Endothelial cell of umbilical vein (primary cell): ENCODE measurements around the gene KCNAB2. TPM values are rescaled to one million over a fixed set of nuclear protein-coding genes. Genes with fewer than 3 reads are reported as not detected.

Experiments used
- BruUV-seq: library from RNA; stranded (reverse); fragments of 400-500 nt; replicated peaks from 2 replicates; lab custom pipeline; 2021; lab: Mats Ljungman, UMichigan
- CTCF ChIA-PET: fragments of 300-600, 350-600 bp; sonication (Branson Sonifier 250); formaldehyde crosslinking; loops from one replicate; lab custom pipeline; 2021; ENCODE audit warnings: antibody characterized with exemption, inconsistent platforms; lab: Charles Lee
- POLR2A ChIA-PET: fragments of 300-600, 350-600 bp; sonication (Branson Sonifier 250); formaldehyde crosslinking; loops from one replicate; lab custom pipeline; 2021; ENCODE audit warnings: antibody characterized with exemption, inconsistent platforms; lab: Charles Lee
- DNase-seq: peaks from one replicate; pipeline ENCODE4 v3.0.0-alpha.2; 2011; ENCODE audit warnings: low read depth, low spot score
- FAIRE-seq: peaks from 2 replicates; lab custom pipeline; 2011; peaks lifted over from hg19 to GRCh38; lab: Jason Lieb, UNC
- H2AFZ ChIP-seq: 2 replicates; pipeline ENCODE4 v1.6.0; 2012; ENCODE audit warnings: low read depth, low read length, control low read depth, inconsistent platforms
- H3K27ac ChIP-seq: 2 replicates; pipeline ENCODE4 v1.5.1; 2011; ENCODE audit warnings: low read depth, mild to moderate bottlenecking, control low read depth, low read length, moderate library complexity; ENCODE audit not compliant: insufficient read depth
- H3K27me3 ChIP-seq, 2 experiments: 2 replicates each; pipeline versions ENCODE4 v1.6.0 to v1.6.1; 2011; ENCODE audit warnings: low read length in 2 of 2, mixed read lengths in 1 of 2; ENCODE audit not compliant: control insufficient read depth in 2 of 2, insufficient read depth in 2 of 2
- H3K36me3 ChIP-seq, 2 experiments: 2 replicates in 1 of 2; 3 replicates in 1 of 2; pipeline ENCODE4 v1.5.1; 2011; ENCODE audit warnings: low read length in 2 of 2, mild to moderate bottlenecking in 1 of 2, moderate library complexity in 1 of 2; ENCODE audit not compliant: control insufficient read depth in 2 of 2, insufficient read depth in 2 of 2; ENCODE audit errors: extremely low read depth in 1 of 2
- H3K4me1 ChIP-seq: 3 replicates; pipeline ENCODE4 v1.5.1; 2011; ENCODE audit warnings: mild to moderate bottlenecking, low read length; ENCODE audit not compliant: control insufficient read depth, insufficient read depth; ENCODE audit errors: extremely low read depth
- H3K4me2 ChIP-seq: 2 replicates; pipeline ENCODE4 v1.6.1; 2011; ENCODE audit warnings: low read length, control low read depth, mixed read lengths; ENCODE audit not compliant: insufficient read depth
- H3K4me3 ChIP-seq, 3 experiments: fragments of 200-600 bp in 1 of 3; sonication (generic), shearing (Covaris generic) in 1 of 3; replicated peaks in 1 of 3; 2 replicates each; pipeline ENCODE4 v1.5.1; 2011 to 2016; ENCODE audit warnings: control low read depth in 3 of 3, low read length in 3 of 3, mild to moderate bottlenecking in 2 of 3, inconsistent platforms in 1 of 3, low read depth in 1 of 3, moderate library complexity in 1 of 3; ENCODE audit not compliant: insufficient read depth in 1 of 3
- H3K79me2 ChIP-seq: 2 replicates; pipeline ENCODE4 v1.6.0; 2012; ENCODE audit warnings: low read length, inconsistent platforms; ENCODE audit not compliant: control insufficient read depth, insufficient read depth
- H3K9ac ChIP-seq: replicated peaks from 2 replicates; pipeline ENCODE3; 2011; ENCODE audit warnings: low read length, control low read depth; ENCODE audit not compliant: insufficient read depth; ENCODE audit errors: extremely low read depth
- H3K9me1 ChIP-seq: replicated peaks from 3 replicates; pipeline ENCODE4 v1.6.0; 2011; ENCODE audit warnings: mild to moderate bottlenecking, low read length; ENCODE audit not compliant: control insufficient read depth, insufficient read depth; ENCODE audit errors: extremely low read depth
- H3K9me3 ChIP-seq: replicated peaks from 2 replicates; pipeline ENCODE4 v1.5.1; 2012; ENCODE audit warnings: low read length, inconsistent platforms; ENCODE audit not compliant: control insufficient read depth, insufficient read depth
- H4K20me1 ChIP-seq: replicated peaks from 2 replicates; pipeline ENCODE3; 2011; ENCODE audit warnings: mild to moderate bottlenecking, low read length; ENCODE audit not compliant: control insufficient read depth, insufficient read depth; ENCODE audit errors: extremely low read depth
- EZH2 ChIP-seq: IDR thresholded peaks from 2 replicates; pipeline ENCODE4 v1.6.1; 2012; ENCODE audit warnings: borderline replicate concordance, low read depth, mild to moderate bottlenecking, moderate library complexity, low read length, inconsistent platforms; ENCODE audit not compliant: severe bottlenecking
- FOS ChIP-seq: IDR thresholded peaks from 2 replicates; pipeline ENCODE4 v1.6.1; 2011; ENCODE audit warnings: mild to moderate bottlenecking, low read length, moderate library complexity, borderline replicate concordance; ENCODE audit not compliant: insufficient read depth
- GATA2 ChIP-seq: IDR thresholded peaks from 2 replicates; pipeline ENCODE4 v1.7.0; 2011; ENCODE audit warnings: low read depth, mild to moderate bottlenecking, moderate library complexity, mixed read lengths, low read length; ENCODE audit not compliant: insufficient read length, insufficient read depth
- JUN ChIP-seq: IDR thresholded peaks from 2 replicates; pipeline ENCODE4 v1.6.1; 2011; ENCODE audit warnings: borderline replicate concordance, low read depth; ENCODE audit not compliant: insufficient read length, insufficient read depth
- MAX ChIP-seq: IDR thresholded peaks from 2 replicates; pipeline ENCODE4 v1.6.1; 2011; ENCODE audit not compliant: insufficient read depth, insufficient read length
- MYC ChIP-seq: IDR thresholded peaks from one replicate; pipeline ENCODE4 v1.6.1; 2011; ENCODE audit warnings: mild to moderate bottlenecking, low read depth, low read length
- POLR2A ChIP-seq: IDR thresholded peaks from 2 replicates; pipeline ENCODE4 v1.6.1; 2012; ENCODE audit warnings: low read depth, mild to moderate bottlenecking, control low read depth, low read length
- POLR2AphosphoS5 ChIP-seq: IDR thresholded peaks from 2 replicates; pipeline ENCODE4 v1.6.1; 2012; ENCODE audit warnings: low read depth, mild to moderate bottlenecking, control low read depth, low read length, moderate library complexity; ENCODE audit not compliant: insufficient read depth
- dilution Hi-C: fragments of 300-500 bp; cut with MboI; formaldehyde crosslinking; loops from one replicate; pipeline ENCODE4 v1.15.0; 2019; ENCODE audit warnings: low sequenced_read_pairs; ENCODE audit not compliant: extremely low pct_ligation_motif_present
- intact Hi-C: fragments of 100-400 bp; cut with micrococcal nuclease; formaldehyde crosslinking; loops from one replicate; pipeline ENCODE4 v1.10.0; 2022
- polyA plus RNA-seq, 4 experiments: library from polyadenylated mRNA; depleted of rRNA in 3 of 4; stranded (reverse) in 3 of 4; unstranded in 1 of 4; fragments of >200 nt; gene quantifications; 2 replicates each; pipeline versions ENCODE4 v1.2.1 to v1.2.3, GENCODE V29; 2011 to 2012; ENCODE audit warnings: missing spikeins in 1 of 4
- total RNA-seq: library from RNA; stranded (reverse); gene quantifications from 2 replicates; pipeline ENCODE4 v1.2.3, GENCODE V29; 2021
- TF ChIP-seq, protein P1 (sequence below), 2 donors: IDR thresholded peaks; 1 replicate in 1 of 2; 2 replicates in 1 of 2; pipeline ENCODE4 v1.5.1; 2011; ENCODE audit warnings: low read length in 2 of 2, mild to moderate bottlenecking in 2 of 2, moderate library complexity in 2 of 2, control low read depth in 1 of 2, inconsistent platforms in 1 of 2, low read depth in 1 of 2; ENCODE audit not compliant: insufficient read depth in 1 of 2; ENCODE audit errors: extremely low read depth in 1 of 2

The KCNAB2 gene
- total and polyA plus RNA-seq, 2 donors (not counting 3 experiments of a cell fraction or from before 2014, with no cell fraction given): 2.4 to 3.8 TPM

- FAIRE-seq (no peak), DNase-seq (no peak)
- no peak overlapping the region for H3K9ac ChIP-seq
- no TSS peak for BruUV-seq
- no peaks in the 10 kb centered on the region for H3K9me3 ChIP-seq
- H3K9me1 ChIP-seq: no peaks in the 10 kb centered on the region
- H3K27me3 ChIP-seq: no peaks in the 10 kb centered on the region
- no peak for TF ChIP-seq GATA2
- H3K79me2 ChIP-seq: no peaks in the 10 kb centered on the region
- no peaks in the 10 kb centered on the region for H3K36me3 ChIP-seq
- H3K4me1 ChIP-seq: no peaks in the 10 kb centered on the region
- H3K4me2 ChIP-seq: no peak overlapping the region
- H3K4me3 ChIP-seq: no peak overlapping the region
- intact Hi-C loops (no loop called here), dilution Hi-C loops (no loop called here)
- no peak overlapping the region for H2AFZ ChIP-seq
- H4K20me1 ChIP-seq: no peaks in the 10 kb centered on the region
- H3K27ac ChIP-seq: no peak overlapping the region
- CTCF ChIA-PET: interaction anchor here (2.0 kb wide), 1 partner anchor 8 kb away, joined by 5 read pairs; no protein-coding TSS in a partner anchor
- POLR2A ChIA-PET: no interaction called here
These were observed 44.6 kb downstream of the KCNAB2 start for GRCh38 chr1:6090288-6090687.

GRCh38 chr1:6090996-6091822, 45.5 kb downstream of the KCNAB2 start:
- Histone ChIP-seq H3K4me3 (no peak overlapping the region), H3K9me3 (no peaks in the 10 kb centered on the region), H4K20me1 (no peaks in the 10 kb centered on the region), H3K9me1 (no peaks in the 10 kb centered on the region), H2AFZ (no peak overlapping the region), H3K27me3 (no peaks in the 10 kb centered on the region), H3K4me2 (no peak overlapping the region), H3K36me3 (no peaks in the 10 kb centered on the region), H3K27ac (no peak overlapping the region), H3K79me2 (no peaks in the 10 kb centered on the region), H3K4me1 (no peaks in the 10 kb centered on the region), H3K9ac (no peak overlapping the region)
- CTCF ChIA-PET: interaction anchor here (2.0 kb wide), 1 partner anchor 9 kb away, joined by 5 read pairs; no protein-coding TSS in a partner anchor
- dilution Hi-C loops (no loop called here), intact Hi-C loops (no loop called here)
- TF ChIP-seq EZH2 (no peak), MYC (no peak), POLR2A (no peak), JUN (no peak), GATA2 (no peak), MAX (no peak), FOS (no peak), POLR2AphosphoS5 (no peak)
- TF ChIP-seq, protein P1, sequence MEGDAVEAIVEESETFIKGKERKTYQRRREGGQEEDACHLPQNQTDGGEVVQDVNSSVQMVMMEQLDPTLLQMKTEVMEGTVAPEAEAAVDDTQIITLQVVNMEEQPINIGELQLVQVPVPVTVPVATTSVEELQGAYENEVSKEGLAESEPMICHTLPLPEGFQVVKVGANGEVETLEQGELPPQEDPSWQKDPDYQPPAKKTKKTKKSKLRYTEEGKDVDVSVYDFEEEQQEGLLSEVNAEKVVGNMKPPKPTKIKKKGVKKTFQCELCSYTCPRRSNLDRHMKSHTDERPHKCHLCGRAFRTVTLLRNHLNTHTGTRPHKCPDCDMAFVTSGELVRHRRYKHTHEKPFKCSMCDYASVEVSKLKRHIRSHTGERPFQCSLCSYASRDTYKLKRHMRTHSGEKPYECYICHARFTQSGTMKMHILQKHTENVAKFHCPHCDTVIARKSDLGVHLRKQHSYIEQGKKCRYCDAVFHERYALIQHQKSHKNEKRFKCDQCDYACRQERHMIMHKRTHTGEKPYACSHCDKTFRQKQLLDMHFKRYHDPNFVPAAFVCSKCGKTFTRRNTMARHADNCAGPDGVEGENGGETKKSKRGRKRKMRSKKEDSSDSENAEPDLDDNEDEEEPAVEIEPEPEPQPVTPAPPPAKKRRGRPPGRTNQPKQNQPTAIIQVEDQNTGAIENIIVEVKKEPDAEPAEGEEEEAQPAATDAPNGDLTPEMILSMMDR (IDR thresholded peaks at IDR 0.05; ENCODE audit: extremely low read depth in 1 of 2, insufficient read depth in 1 of 2, low read depth in 1 of 2, low read length in 2 of 2): no peak
- FAIRE-seq (no peak), DNase-seq (no peak)
- POLR2A ChIA-PET: interaction anchor here (0.7 kb wide), 1 partner anchor 1903 kb away, joined by 3 read pairs; no protein-coding TSS in a partner anchor
- no TSS peak for BruUV-seq
